ENCODE data around the gene TBC1D5.

- no peak for TF ChIP-seq CTCF (IDR thresholded peaks at IDR 0.05)
- TF ChIP-seq EZH2 (IDR thresholded peaks at IDR 0.05; ENCODE audit: borderline replicate concordance, insufficient read depth, low read depth, low read length, poor library complexity, severe bottlenecking), result no peak
Observed at GRCh38 chr3:17195192-17195611, 547.2 kb downstream of the TBC1D5 start.

Data from B cell (primary cell).